Nephron (organoid): ENCODE results near the gene ZBTB20.
A peak's percentile ranks its signal among the peaks of the same experiment; 100 is the strongest.
"Not testable (repeated sequence)": the region's sequence is repeated elsewhere in the genome, so short reads cannot be mapped to it uniquely, and the experiment has no call there.

Experiments used
- H3K27ac Mint-ChIP-seq, 3 experiments: 2 replicates each; pipeline ENCODE4 v1.8.0; 2020; ENCODE audit warnings: mixed read lengths in 3 of 3, mild to moderate bottlenecking in 2 of 3, moderate library complexity in 1 of 3
- H3K27me3 Mint-ChIP-seq: 2 replicates; pipeline ENCODE4 v1.8.0; 2021; ENCODE audit warnings: low read depth, mild to moderate bottlenecking, moderate library complexity, mixed read lengths
- H3K36me3 Mint-ChIP-seq: 2 replicates; pipeline ENCODE4 v1.8.0; 2020; ENCODE audit warnings: low read depth, mixed read lengths
- H3K4me1 Mint-ChIP-seq: 2 replicates; pipeline ENCODE4 v1.8.0; 2020; ENCODE audit warnings: mixed read lengths
- H3K4me3 Mint-ChIP-seq, 3 experiments: 2 replicates each; pipeline ENCODE4 v1.8.0; 2020; ENCODE audit warnings: mild to moderate bottlenecking in 3 of 3, mixed read lengths in 3 of 3, moderate library complexity in 2 of 3
- H3K9me3 Mint-ChIP-seq: 2 replicates; pipeline ENCODE4 v1.8.0; 2020; ENCODE audit warnings: mixed read lengths
- CTCF ChIP-seq, 3 experiments: fragments of 200-600 bp; sonication (generic); IDR thresholded peaks; one replicate each; pipeline ENCODE4 v1.5.0; 2021; ENCODE audit warnings: antibody characterized with exemption in 3 of 3; ENCODE audit not compliant: unreplicated experiment in 3 of 3

The ZBTB20 gene

GRCh38 chr3:115146418-115147328 lies at the start of gene ZBTB20:
Gene ZBTB20 (minus strand): TSS chr3:115147288.
- TF ChIP-seq CTCF (IDR thresholded peaks at IDR 0.05; ENCODE audit: unreplicated experiment in 3 of 3), result no peak

GRCh38 chr3:115194476-115194875 lies 47.4 kb upstream of the ZBTB20 start:
- Mint-ChIP-seq H3K36me3 (no peaks in the 10 kb centered on the region), H3K4me1 (no peaks in the 10 kb centered on the region), H3K9me3 (peaks cover 12% of the 10 kb centered on the region), H3K4me3 (no peak overlapping the region), H3K27ac (no peak overlapping the region), H3K27me3 (no peaks in the 10 kb centered on the region)
- TF ChIP-seq CTCF (IDR thresholded peaks at IDR 0.05; ENCODE audit: unreplicated experiment in 3 of 3), result no peak

More at GRCh38 chr3:115146418-115147328, at the start of gene ZBTB20:
- peak within 1 kb of the TSS; percentile 91 to 100 (median 99) for H3K4me3 Mint-ChIP-seq
- H3K9me3 Mint-ChIP-seq, result no peaks in the 10 kb centered on the region
- H3K36me3 Mint-ChIP-seq, result no peaks in the 10 kb centered on the region
- no peaks in the 10 kb centered on the region for H3K27me3 Mint-ChIP-seq
- H3K4me1 Mint-ChIP-seq, result peaks cover 16% of the 10 kb centered on the region
- H3K27ac Mint-ChIP-seq, result peak within 1 kb of the TSS; percentile 80 to 99 (median 98)

- peaks cover 8% of the 10 kb centered on the region for H3K9me3 Mint-ChIP-seq
- H3K27ac Mint-ChIP-seq, result no peak overlapping the region
- no peaks in the 10 kb centered on the region for H3K36me3 Mint-ChIP-seq
These were observed 43.7 kb upstream of the ZBTB20 start for GRCh38 chr3:115190747-115191146.

GRCh38 chr3:115187149-115187757 lies 40.2 kb upstream of the ZBTB20 start:
- Mint-ChIP-seq H3K9me3 (peaks cover 8% of the 10 kb centered on the region), H3K36me3 (no peaks in the 10 kb centered on the region), H3K27me3 (no peaks in the 10 kb centered on the region), H3K4me1 (no peaks in the 10 kb centered on the region), H3K27ac (no peak overlapping the region), H3K4me3 (no peak overlapping the region)
- TF ChIP-seq CTCF (IDR thresholded peaks at IDR 0.05; ENCODE audit: unreplicated experiment in 3 of 3), result no peak

More at GRCh38 chr3:115190747-115191146, 43.7 kb upstream of the ZBTB20 start:
- Mint-ChIP-seq H3K4me1 (no peaks in the 10 kb centered on the region), H3K4me3 (no peak overlapping the region), H3K27me3 (no peaks in the 10 kb centered on the region)
- TF ChIP-seq CTCF (IDR thresholded peaks at IDR 0.05; ENCODE audit: unreplicated experiment in 3 of 3), result no peak

GRCh38 chr3:115186351-115187148 lies 39.5 kb upstream of the ZBTB20 start:
- no peak for TF ChIP-seq CTCF (IDR thresholded peaks at IDR 0.05; ENCODE audit: unreplicated experiment in 3 of 3)
- Mint-ChIP-seq H3K27me3 (no peaks in the 10 kb centered on the region), H3K4me1 (no peaks in the 10 kb centered on the region), H3K4me3 (no peak overlapping the region), H3K36me3 (no peaks in the 10 kb centered on the region), H3K9me3 (peaks cover 8% of the 10 kb centered on the region), H3K27ac (no peak overlapping the region)

GRCh38 chr3:115184859-115185572 lies 37.9 kb upstream of the ZBTB20 start:
- not testable (repeated sequence) for H3K27ac Mint-ChIP-seq, H3K36me3 Mint-ChIP-seq, H3K27me3 Mint-ChIP-seq, H3K9me3 Mint-ChIP-seq, H3K4me1 Mint-ChIP-seq, H3K4me3 Mint-ChIP-seq

- not testable (repeated sequence) for H3K36me3 Mint-ChIP-seq, H3K27me3 Mint-ChIP-seq, H3K4me1 Mint-ChIP-seq, H3K4me3 Mint-ChIP-seq, H3K27ac Mint-ChIP-seq
- H3K9me3 Mint-ChIP-seq, result peaks cover 15% of the 10 kb centered on the region
These were observed 31.8 kb upstream of the ZBTB20 start for GRCh38 chr3:115178930-115179329.
